Astrocyte (in vitro differentiated cells and primary cell): ENCODE measurements around the gene AKNAD1. TPM values are rescaled to one million over a fixed set of nuclear protein-coding genes. Genes with fewer than 3 reads are reported as not detected.
A peak's percentile ranks its signal among the peaks of the same experiment; 100 is the strongest.

ENCODE experiments used
- DNase-seq: peaks from one replicate; pipeline ENCODE4 v3.0.0-alpha.2; 2010; ENCODE audit warnings: low read depth
- FAIRE-seq: peaks from 2 replicates; lab custom pipeline; 2011; peaks lifted over from hg19 to GRCh38; lab: Jason Lieb, UNC
- H2AFZ ChIP-seq: 2 replicates; pipeline ENCODE4 v1.6.0; 2012; ENCODE audit warnings: low read depth, low read length, inconsistent platforms
- H3K27ac ChIP-seq: 2 replicates; pipeline ENCODE4 v1.5.1; 2011; ENCODE audit warnings: low read depth, low read length, inconsistent platforms
- H3K27me3 ChIP-seq: 2 replicates; pipeline ENCODE4 v1.6.0; 2011; ENCODE audit warnings: low read length, inconsistent platforms; ENCODE audit not compliant: insufficient read depth
- H3K36me3 ChIP-seq: 2 replicates; pipeline ENCODE4 v1.5.1; 2011; ENCODE audit warnings: low read length, inconsistent platforms; ENCODE audit not compliant: insufficient read depth
- H3K4me1 ChIP-seq: 2 replicates; pipeline ENCODE4 v1.5.1; 2011; ENCODE audit warnings: low read length, inconsistent platforms; ENCODE audit not compliant: insufficient read depth
- H3K4me2 ChIP-seq: 2 replicates; pipeline ENCODE4 v1.6.0; 2012; ENCODE audit warnings: low read length, inconsistent platforms
- H3K4me3 ChIP-seq: 2 replicates; pipeline ENCODE4 v1.5.1; 2011; ENCODE audit warnings: low read depth, mild to moderate bottlenecking, low read length, inconsistent platforms; ENCODE audit not compliant: insufficient read depth
- H3K79me2 ChIP-seq: 2 replicates; pipeline ENCODE4 v1.6.0; 2012; ENCODE audit warnings: mild to moderate bottlenecking, low read length, inconsistent platforms; ENCODE audit not compliant: insufficient read depth
- H3K9ac ChIP-seq: 2 replicates; pipeline ENCODE4 v1.6.0; 2012; ENCODE audit warnings: mild to moderate bottlenecking, low read length, inconsistent platforms
- H3K9me3 ChIP-seq: 2 replicates; pipeline ENCODE4 v1.5.1; 2012; ENCODE audit warnings: low read depth, mild to moderate bottlenecking, low read length, inconsistent platforms; ENCODE audit not compliant: insufficient read depth
- H4K20me1 ChIP-seq: 2 replicates; pipeline ENCODE4 v1.6.0; 2012; ENCODE audit warnings: low read length, inconsistent platforms; ENCODE audit not compliant: insufficient read depth
- H3K27ac Mint-ChIP-seq: one replicate; pipeline ENCODE4 v1.8.0; 2021; ENCODE audit warnings: mild to moderate bottlenecking, mixed read lengths; ENCODE audit not compliant: unreplicated experiment
- H3K27me3 Mint-ChIP-seq: one replicate; pipeline ENCODE4 v1.8.0; 2021; ENCODE audit warnings: low read depth, mixed read lengths; ENCODE audit not compliant: unreplicated experiment
- H3K36me3 Mint-ChIP-seq: one replicate; pipeline ENCODE4 v1.8.0; 2021; ENCODE audit warnings: low read depth, mixed read lengths; ENCODE audit not compliant: unreplicated experiment
- H3K4me1 Mint-ChIP-seq: one replicate; pipeline ENCODE4 v1.8.0; 2021; ENCODE audit warnings: low read depth, mixed read lengths; ENCODE audit not compliant: unreplicated experiment
- H3K4me3 Mint-ChIP-seq: one replicate; pipeline ENCODE4 v1.8.0; 2021; ENCODE audit warnings: mild to moderate bottlenecking, moderate library complexity, mixed read lengths; ENCODE audit not compliant: unreplicated experiment
- H3K9me3 Mint-ChIP-seq: one replicate; pipeline ENCODE4 v1.8.0; 2021; ENCODE audit warnings: mild to moderate bottlenecking, mixed read lengths; ENCODE audit not compliant: unreplicated experiment
- CTCF ChIP-seq: IDR thresholded peaks from 2 replicates; pipeline ENCODE4 v1.5.1; 2011; ENCODE audit warnings: low read depth, mild to moderate bottlenecking, inconsistent platforms, low read length, moderate library complexity; ENCODE audit not compliant: insufficient read depth
- EZH2 ChIP-seq: IDR thresholded peaks from 2 replicates; pipeline ENCODE4 v1.6.1; 2012; ENCODE audit warnings: mild to moderate bottlenecking, low read length, inconsistent platforms; ENCODE audit not compliant: insufficient read depth
- total RNA-seq: library from RNA; stranded (reverse); gene quantifications from 2 replicates; pipeline ENCODE4 v1.2.1, GENCODE V29; 2021

AKNAD1 gene
- total RNA-seq, 1 donor from 2014 or later: not detected

DNA sequence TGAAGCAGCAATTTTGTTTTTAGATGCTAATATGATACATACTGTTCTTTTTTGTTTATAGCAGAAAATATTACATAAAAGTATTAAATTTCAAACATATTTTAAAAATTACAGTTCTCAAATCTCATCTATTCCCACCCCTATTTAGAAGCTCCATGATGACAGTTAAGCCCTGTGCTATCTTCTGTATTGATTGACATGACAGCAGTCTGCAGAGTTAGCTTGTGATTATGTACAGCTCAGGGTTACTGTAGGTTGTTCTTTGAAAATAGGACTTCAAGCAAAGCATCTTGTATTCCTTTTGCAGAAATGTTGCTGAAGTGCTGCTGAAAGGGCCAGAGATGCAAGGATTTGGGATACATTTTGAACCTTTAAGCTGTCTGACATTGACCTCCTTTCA lies 28.1 kb upstream of the AKNAD1 start:
- Histone ChIP-seq H3K9me3 (no peaks in the 10 kb centered on the region), H3K4me1 (no peaks in the 10 kb centered on the region), H2AFZ (no peak overlapping the region), H3K4me3 (no peak overlapping the region), H4K20me1 (no peaks in the 10 kb centered on the region), H3K36me3 (no peaks in the 10 kb centered on the region), H3K9ac (no peak overlapping the region), H3K79me2 (peaks cover 29% of the 10 kb centered on the region), H3K27ac (no peak overlapping the region), H3K4me2 (no peak overlapping the region), H3K27me3 (no peaks in the 10 kb centered on the region)
- Mint-ChIP-seq H3K9me3 (no peaks in the 10 kb centered on the region), H3K4me3 (no peak overlapping the region), H3K27ac (no peak overlapping the region), H3K27me3 (no peaks in the 10 kb centered on the region), H3K36me3 (no peaks in the 10 kb centered on the region), H3K4me1 (peaks cover 4% of the 10 kb centered on the region)
- DNase-seq (no peak), FAIRE-seq (no peak)
- TF ChIP-seq CTCF (no peak), EZH2 (no peak)

DNA sequence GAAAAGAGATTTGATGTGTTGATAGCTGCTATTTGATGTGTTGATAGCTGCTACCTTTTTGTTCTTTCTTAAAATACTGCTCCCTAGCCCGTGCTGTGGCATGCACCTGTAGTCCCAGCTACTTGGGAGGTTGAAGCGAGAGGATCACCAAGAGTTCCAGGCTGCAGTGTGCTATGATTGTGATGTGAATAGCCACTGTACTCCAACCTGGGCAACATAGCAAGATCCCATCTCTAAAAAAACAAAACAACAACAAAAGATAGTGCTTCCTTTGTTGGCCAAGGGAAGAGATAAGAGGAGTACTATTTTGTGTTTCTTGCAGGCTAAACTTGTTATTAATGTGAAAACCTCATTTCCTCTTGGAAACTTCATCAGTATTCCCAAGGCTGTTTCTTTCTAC lies 25.9 kb upstream of the AKNAD1 start:
- Mint-ChIP-seq H3K9me3 (no peaks in the 10 kb centered on the region), H3K27me3 (no peaks in the 10 kb centered on the region), H3K4me1 (no peaks in the 10 kb centered on the region), H3K4me3 (no peak overlapping the region), H3K27ac (no peak overlapping the region), H3K36me3 (no peaks in the 10 kb centered on the region)
- peaks cover 50% of the 10 kb centered on the region for H3K79me2 ChIP-seq
- peaks cover 4% of the 10 kb centered on the region for H3K4me1 ChIP-seq
- H3K36me3 ChIP-seq: no peaks in the 10 kb centered on the region
- no peak for TF ChIP-seq EZH2
- TF ChIP-seq CTCF: no peak
- no peak for FAIRE-seq
- H2AFZ ChIP-seq: no peak overlapping the region
- H3K4me2 ChIP-seq: no peak overlapping the region
- H3K27me3 ChIP-seq: no peaks in the 10 kb centered on the region
- no peaks in the 10 kb centered on the region for H3K9me3 ChIP-seq
- peaks cover 3% of the 10 kb centered on the region for H4K20me1 ChIP-seq
- H3K4me3 ChIP-seq: no peak overlapping the region
- H3K9ac ChIP-seq: no peak overlapping the region
- H3K27ac ChIP-seq: no peak overlapping the region
- DNase-seq: no peak

DNA sequence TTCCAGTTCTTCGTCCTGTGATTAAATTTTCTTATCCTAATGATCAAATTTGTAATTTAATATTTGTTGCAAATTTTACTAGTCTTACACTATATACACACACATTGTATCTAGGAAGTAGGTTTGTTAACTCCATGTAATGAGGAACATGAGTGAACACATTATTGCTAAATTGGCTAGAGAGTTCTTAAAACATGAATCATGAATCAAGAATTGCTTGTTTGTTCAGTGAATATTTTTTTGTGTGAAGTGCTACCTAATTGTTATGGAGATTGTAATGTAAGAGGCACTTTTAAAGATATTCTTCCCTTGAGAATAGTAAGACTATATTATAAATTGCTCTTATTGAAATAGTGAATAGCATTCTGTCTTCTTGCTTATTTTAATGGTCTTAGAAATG lies 24.5 kb upstream of the AKNAD1 start:
- Histone ChIP-seq H3K36me3 (no peaks in the 10 kb centered on the region), H3K79me2 (peaks cover 55% of the 10 kb centered on the region)

More for the DNA sequence above, 24.5 kb upstream of the AKNAD1 start:
- H3K27me3 Mint-ChIP-seq: no peaks in the 10 kb centered on the region
- H4K20me1 ChIP-seq: peaks cover 3% of the 10 kb centered on the region
- H3K27ac Mint-ChIP-seq: no peak overlapping the region
- H3K4me1 ChIP-seq: peaks cover 6% of the 10 kb centered on the region
- no peaks in the 10 kb centered on the region for H3K36me3 Mint-ChIP-seq
- no peaks in the 10 kb centered on the region for H3K4me1 Mint-ChIP-seq
- no peaks in the 10 kb centered on the region for H3K9me3 Mint-ChIP-seq
- no peaks in the 10 kb centered on the region for H3K9me3 ChIP-seq
- TF ChIP-seq EZH2 (no peak), CTCF (no peak)
- FAIRE-seq (no peak), DNase-seq (peak; percentile 40)
- no peak overlapping the region for H3K4me3 ChIP-seq
- H3K9ac ChIP-seq: no peak overlapping the region
- H2AFZ ChIP-seq: no peak overlapping the region
- H3K27ac ChIP-seq: no peak overlapping the region
- H3K4me2 ChIP-seq: no peak overlapping the region
- no peak overlapping the region for H3K4me3 Mint-ChIP-seq
- no peaks in the 10 kb centered on the region for H3K27me3 ChIP-seq
